ENCODE results near the gene TMEM272.

TMEM272 gene

DNA sequence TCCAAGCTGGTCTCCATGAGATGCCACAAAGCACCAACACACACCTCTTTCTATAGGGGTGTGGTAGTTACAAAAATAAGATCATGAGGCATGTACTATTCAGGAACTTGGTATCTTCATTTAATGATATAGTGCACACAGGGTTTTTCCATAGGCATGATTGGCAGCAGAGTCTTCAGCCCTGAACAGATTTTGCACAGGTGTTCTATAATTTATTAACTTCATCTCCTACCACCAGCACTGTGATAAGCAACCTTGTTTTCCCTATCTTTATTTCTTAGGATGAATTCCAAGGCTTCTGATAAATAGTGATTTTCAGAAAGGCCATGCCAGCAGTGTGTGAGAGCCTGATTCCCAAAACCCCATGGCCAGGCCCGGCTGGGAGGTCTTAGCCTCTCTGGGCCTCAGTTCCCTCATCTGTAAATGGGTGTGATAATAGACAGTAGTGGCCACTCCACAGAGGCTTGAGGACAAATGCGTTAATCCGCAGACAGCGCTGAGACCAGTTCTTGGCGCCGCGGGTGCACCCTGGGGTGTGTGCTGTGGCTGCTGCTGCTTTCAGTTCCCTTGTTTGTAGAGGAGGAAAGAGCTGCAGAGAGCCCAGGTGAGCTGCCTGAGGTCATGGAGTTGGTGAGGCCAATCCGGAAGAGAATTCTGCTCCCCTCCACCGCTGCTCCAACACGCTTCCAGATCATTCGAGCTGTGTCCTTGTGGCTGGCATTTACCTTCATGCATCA, 74.1 kb downstream of the TMEM272 start:
- no peak overlapping the region for H3K9ac ChIP-seq (ENCODE audit: low read depth in 1 of 2, low read length in 2 of 2)
- no peaks in the 10 kb centered on the region for H3K27me3 ChIP-seq (ENCODE audit: control insufficient read depth in 2 of 2, insufficient read depth in 2 of 2, low read length in 2 of 2)
- H3K9me3 ChIP-seq (ENCODE audit: control insufficient read depth in 2 of 2, low read length in 2 of 2) = no peaks in the 10 kb centered on the region
- peaks cover 0 to 3% of the 10 kb centered on the region in 2 donors for H3K36me3 ChIP-seq (ENCODE audit: control insufficient read depth in 2 of 2, insufficient read depth in 2 of 2, low read length in 2 of 2)
- H3K27ac ChIP-seq (ENCODE audit: low read depth in 2 of 2, low read length in 2 of 2) = no peak overlapping the region
- no peaks in the 10 kb centered on the region for H3K4me1 ChIP-seq (ENCODE audit: control insufficient read depth in 2 of 2, insufficient read depth in 2 of 2, low read length in 2 of 2)
- H3K4me3 ChIP-seq (ENCODE audit: low read length in 2 of 2) = no peak overlapping the region

DNA sequence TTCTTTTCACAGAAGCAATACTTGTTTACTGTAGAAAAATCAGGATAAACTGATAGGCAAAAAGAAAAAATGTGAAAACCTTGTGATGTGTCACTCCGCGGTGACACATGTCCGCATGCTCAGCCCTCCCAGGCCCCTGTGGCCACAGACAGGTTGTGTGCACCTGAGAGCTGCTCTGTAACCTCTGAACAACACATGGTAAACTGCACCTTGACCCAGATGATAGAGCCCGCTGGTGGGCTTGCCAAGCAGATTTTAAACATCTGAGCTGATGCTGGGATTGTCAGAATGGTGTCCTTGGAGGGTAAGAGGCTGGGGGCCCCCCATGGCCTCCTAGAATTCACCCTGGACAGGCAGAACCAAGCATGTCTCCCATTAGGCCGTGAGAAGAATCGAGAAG, 74.8 kb downstream of the TMEM272 start:
- no peak overlapping the region for H3K27ac ChIP-seq (ENCODE audit: low read depth in 2 of 2, low read length in 2 of 2)
- no peaks in the 10 kb centered on the region for H3K9me3 ChIP-seq (ENCODE audit: control insufficient read depth in 2 of 2, low read length in 2 of 2)
- no peak overlapping the region for H3K9ac ChIP-seq (ENCODE audit: low read depth in 1 of 2, low read length in 2 of 2)
- no peaks in the 10 kb centered on the region for H3K27me3 ChIP-seq (ENCODE audit: control insufficient read depth in 2 of 2, insufficient read depth in 2 of 2, low read length in 2 of 2)
- H3K4me1 ChIP-seq (ENCODE audit: control insufficient read depth in 2 of 2, insufficient read depth in 2 of 2, low read length in 2 of 2) = peaks cover 0 to 2% of the 10 kb centered on the region in 2 donors
- H3K36me3 ChIP-seq (ENCODE audit: control insufficient read depth in 2 of 2, insufficient read depth in 2 of 2, low read length in 2 of 2) = peaks cover 0 to 3% of the 10 kb centered on the region in 2 donors
- H3K4me3 ChIP-seq (ENCODE audit: low read length in 2 of 2) = no peak overlapping the region

DNA sequence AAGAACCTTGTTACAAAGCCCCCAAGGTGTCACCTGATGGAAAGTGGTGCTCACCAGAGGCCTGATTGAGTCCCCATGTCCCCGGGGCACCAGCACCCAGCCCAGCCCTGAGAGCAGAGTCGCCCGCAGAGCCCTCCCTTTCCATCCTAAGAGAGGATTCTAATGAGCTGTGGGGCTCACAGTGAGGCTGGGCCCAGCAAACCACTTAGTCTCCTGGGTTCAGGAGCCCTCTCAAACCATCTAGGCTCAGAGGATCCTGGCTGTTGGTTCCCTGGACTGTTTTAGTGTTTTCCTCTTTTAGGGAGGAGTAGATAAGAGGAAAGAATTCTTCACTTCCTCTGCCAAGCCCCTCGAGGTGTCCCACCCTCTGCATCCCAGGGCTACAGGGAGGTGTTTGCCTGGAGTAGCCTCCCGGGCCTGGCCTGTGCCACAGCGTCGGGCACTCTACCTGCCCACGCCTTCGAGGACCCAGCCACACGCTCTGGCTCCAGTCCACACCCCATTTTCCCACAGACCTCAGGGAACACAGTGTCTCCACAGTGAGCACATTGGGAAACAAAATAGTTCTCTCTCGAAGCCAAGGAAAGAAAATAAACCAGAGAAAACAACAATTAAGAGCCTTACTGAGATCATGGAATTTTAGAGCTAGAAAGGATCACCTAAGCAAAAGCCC, 75.4 kb downstream of the TMEM272 start:
- Histone ChIP-seq H3K36me3 (ENCODE audit: control insufficient read depth in 2 of 2, insufficient read depth in 2 of 2, low read length in 2 of 2) (peaks cover 0 to 3% of the 10 kb centered on the region in 2 donors), H3K27ac (ENCODE audit: low read depth in 2 of 2, low read length in 2 of 2) (no peak overlapping the region), H3K27me3 (ENCODE audit: control insufficient read depth in 2 of 2, insufficient read depth in 2 of 2, low read length in 2 of 2) (no peaks in the 10 kb centered on the region)

DNA sequence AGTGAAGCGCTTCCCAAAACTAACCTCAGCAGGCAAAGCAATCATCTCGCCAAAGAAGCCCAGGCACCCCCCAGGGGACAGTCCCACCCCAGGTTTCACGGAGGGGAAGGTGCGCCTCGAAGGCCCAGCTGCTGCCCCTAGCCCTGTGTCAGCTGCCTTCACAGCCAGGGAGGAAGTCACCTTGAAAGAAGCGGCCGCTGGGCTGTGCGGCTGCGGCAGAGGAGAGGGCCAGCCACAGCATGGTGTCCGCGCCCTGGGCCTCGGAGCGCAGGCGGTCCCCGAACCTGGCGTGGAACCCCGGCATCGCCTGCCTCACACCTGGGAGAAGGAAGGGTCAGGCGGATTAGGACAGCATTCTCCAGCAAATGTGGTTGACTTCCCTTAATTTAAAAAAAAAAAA, 76.0 kb downstream of the TMEM272 start:
- H3K4me3 ChIP-seq (ENCODE audit: low read length in 2 of 2) = no peak overlapping the region
- H3K9me3 ChIP-seq (ENCODE audit: control insufficient read depth in 2 of 2, low read length in 2 of 2) = no peaks in the 10 kb centered on the region
- no peak overlapping the region for H3K27ac ChIP-seq (ENCODE audit: low read depth in 2 of 2, low read length in 2 of 2)
- H3K4me1 ChIP-seq (ENCODE audit: control insufficient read depth in 2 of 2, insufficient read depth in 2 of 2, low read length in 2 of 2) = peaks cover 11 to 12% of the 10 kb centered on the region in 2 donors
- no peaks in the 10 kb centered on the region for H3K27me3 ChIP-seq (ENCODE audit: control insufficient read depth in 2 of 2, insufficient read depth in 2 of 2, low read length in 2 of 2)
- H3K36me3 ChIP-seq (ENCODE audit: control insufficient read depth in 2 of 2, insufficient read depth in 2 of 2, low read length in 2 of 2) = peaks cover 0 to 3% of the 10 kb centered on the region in 2 donors
- H3K9ac ChIP-seq (ENCODE audit: low read depth in 1 of 2, low read length in 2 of 2) = no peak overlapping the region

More for the DNA sequence above, 75.4 kb downstream of the TMEM272 start:
- Histone ChIP-seq H3K9ac (ENCODE audit: low read depth in 1 of 2, low read length in 2 of 2) (no peak overlapping the region), H3K9me3 (ENCODE audit: control insufficient read depth in 2 of 2, low read length in 2 of 2) (no peaks in the 10 kb centered on the region), H3K4me1 (ENCODE audit: control insufficient read depth in 2 of 2, insufficient read depth in 2 of 2, low read length in 2 of 2) (peaks cover 5 to 8% of the 10 kb centered on the region in 2 donors), H3K4me3 (ENCODE audit: low read length in 2 of 2) (no peak overlapping the region)

DNA sequence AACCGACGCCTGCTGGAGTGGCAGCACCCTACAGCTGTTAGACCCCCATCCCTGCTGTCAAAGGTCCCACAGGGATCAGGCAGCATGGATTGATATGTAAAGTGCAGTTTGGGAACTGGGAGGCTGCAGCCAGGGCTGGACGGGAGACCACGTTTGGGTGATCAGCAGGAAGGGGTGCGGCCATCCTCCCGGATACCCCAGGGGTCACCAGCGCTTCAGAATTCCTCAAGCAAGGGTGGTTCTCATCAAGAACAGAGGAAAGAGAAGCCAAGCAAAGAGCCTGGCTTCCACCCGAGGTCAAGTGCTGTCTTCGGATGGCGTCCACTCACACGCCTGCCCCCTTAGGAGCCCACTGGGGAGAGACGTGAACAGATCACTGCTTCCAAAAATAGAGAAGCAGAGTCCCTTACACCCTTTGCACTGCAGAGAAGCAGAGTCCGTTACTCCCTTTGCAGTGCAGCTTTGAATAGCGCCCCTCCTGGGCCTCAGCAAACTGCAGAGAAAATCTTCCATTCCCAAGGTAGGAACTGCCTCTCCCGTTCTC, 76.5 kb downstream of the TMEM272 start:
- H3K27ac ChIP-seq (ENCODE audit: low read depth in 2 of 2, low read length in 2 of 2) = no peak overlapping the region
- H3K4me1 ChIP-seq (ENCODE audit: control insufficient read depth in 2 of 2, insufficient read depth in 2 of 2, low read length in 2 of 2) = peaks cover 11 to 12% of the 10 kb centered on the region in 2 donors

DNA sequence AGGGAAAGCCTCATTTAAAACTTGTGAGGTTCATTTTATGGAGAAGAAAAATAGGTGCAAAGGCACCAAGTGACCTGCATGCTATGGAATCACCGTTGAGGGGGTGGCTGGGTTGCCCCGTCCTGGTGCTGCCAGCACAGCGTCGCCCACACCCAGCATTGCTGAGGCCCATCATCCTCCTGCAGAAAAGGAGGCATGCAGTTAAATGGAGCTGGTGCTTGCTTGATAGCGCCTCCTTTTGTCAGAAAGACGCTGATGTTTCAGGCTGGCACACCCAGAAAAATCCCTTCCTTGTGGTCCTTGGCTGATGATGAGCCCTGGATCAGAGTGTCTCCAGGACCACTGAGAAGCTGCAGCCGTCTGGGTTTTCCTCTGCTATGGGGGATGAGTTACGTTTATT, 77.9 kb downstream of the TMEM272 start:
- no peaks in the 10 kb centered on the region for H3K27me3 ChIP-seq (ENCODE audit: control insufficient read depth in 2 of 2, insufficient read depth in 2 of 2, low read length in 2 of 2)
- H3K4me3 ChIP-seq (ENCODE audit: low read length in 2 of 2) = no peak overlapping the region
- peaks cover 0 to 2% of the 10 kb centered on the region in 2 donors for H3K36me3 ChIP-seq (ENCODE audit: control insufficient read depth in 2 of 2, insufficient read depth in 2 of 2, low read length in 2 of 2)
- no peak overlapping the region for H3K27ac ChIP-seq (ENCODE audit: low read depth in 2 of 2, low read length in 2 of 2)
- H3K9ac ChIP-seq (ENCODE audit: low read depth in 1 of 2, low read length in 2 of 2) = no peak overlapping the region
- H3K9me3 ChIP-seq (ENCODE audit: control insufficient read depth in 2 of 2, low read length in 2 of 2) = no peaks in the 10 kb centered on the region
- H3K4me1 ChIP-seq (ENCODE audit: control insufficient read depth in 2 of 2, insufficient read depth in 2 of 2, low read length in 2 of 2) = peaks cover 11 to 12% of the 10 kb centered on the region in 2 donors

More for the DNA sequence above, 76.5 kb downstream of the TMEM272 start:
- H3K27me3 ChIP-seq (ENCODE audit: control insufficient read depth in 2 of 2, insufficient read depth in 2 of 2, low read length in 2 of 2) = no peaks in the 10 kb centered on the region
- no peak overlapping the region for H3K4me3 ChIP-seq (ENCODE audit: low read length in 2 of 2)
- peaks cover 0 to 3% of the 10 kb centered on the region in 2 donors for H3K36me3 ChIP-seq (ENCODE audit: control insufficient read depth in 2 of 2, insufficient read depth in 2 of 2, low read length in 2 of 2)
- no peak overlapping the region for H3K9ac ChIP-seq (ENCODE audit: low read depth in 1 of 2, low read length in 2 of 2)
- no peaks in the 10 kb centered on the region for H3K9me3 ChIP-seq (ENCODE audit: control insufficient read depth in 2 of 2, low read length in 2 of 2)

DNA sequence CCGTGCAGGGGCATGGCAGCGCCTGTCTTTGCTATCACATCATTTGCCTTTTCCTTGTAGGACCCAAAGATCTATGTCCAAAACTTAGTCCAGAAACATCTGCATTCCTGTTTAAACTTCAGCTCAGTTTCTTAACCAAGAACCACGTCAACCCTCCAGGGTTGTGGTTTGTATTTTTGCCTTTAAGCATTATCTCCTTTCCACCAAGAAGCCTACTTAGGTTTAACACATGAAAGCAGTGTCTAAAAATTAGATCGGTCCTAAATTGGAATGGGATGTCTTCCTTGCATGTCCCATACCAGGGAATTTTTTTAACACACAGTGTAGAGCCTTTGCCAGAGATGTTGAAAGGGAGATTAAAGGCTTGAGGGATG, 79.8 kb downstream of the TMEM272 start:
- H3K9ac ChIP-seq (ENCODE audit: low read depth in 1 of 2, low read length in 2 of 2) = peak overlapping the region in 1 of 2 donors; percentile 9
- peaks cover 11 to 12% of the 10 kb centered on the region in 2 donors for H3K4me1 ChIP-seq (ENCODE audit: control insufficient read depth in 2 of 2, insufficient read depth in 2 of 2, low read length in 2 of 2)
- H3K36me3 ChIP-seq (ENCODE audit: control insufficient read depth in 2 of 2, insufficient read depth in 2 of 2, low read length in 2 of 2) = peaks cover 2 to 3% of the 10 kb centered on the region in 2 donors
- no peaks in the 10 kb centered on the region for H3K9me3 ChIP-seq (ENCODE audit: control insufficient read depth in 2 of 2, low read length in 2 of 2)
- peak overlapping the region; percentile 27 to 63 for H3K27ac ChIP-seq (ENCODE audit: low read depth in 2 of 2, low read length in 2 of 2)
- H3K27me3 ChIP-seq (ENCODE audit: control insufficient read depth in 2 of 2, insufficient read depth in 2 of 2, low read length in 2 of 2) = no peaks in the 10 kb centered on the region
- peak overlapping the region; percentile 14 to 45 for H3K4me3 ChIP-seq (ENCODE audit: low read length in 2 of 2)

DNA sequence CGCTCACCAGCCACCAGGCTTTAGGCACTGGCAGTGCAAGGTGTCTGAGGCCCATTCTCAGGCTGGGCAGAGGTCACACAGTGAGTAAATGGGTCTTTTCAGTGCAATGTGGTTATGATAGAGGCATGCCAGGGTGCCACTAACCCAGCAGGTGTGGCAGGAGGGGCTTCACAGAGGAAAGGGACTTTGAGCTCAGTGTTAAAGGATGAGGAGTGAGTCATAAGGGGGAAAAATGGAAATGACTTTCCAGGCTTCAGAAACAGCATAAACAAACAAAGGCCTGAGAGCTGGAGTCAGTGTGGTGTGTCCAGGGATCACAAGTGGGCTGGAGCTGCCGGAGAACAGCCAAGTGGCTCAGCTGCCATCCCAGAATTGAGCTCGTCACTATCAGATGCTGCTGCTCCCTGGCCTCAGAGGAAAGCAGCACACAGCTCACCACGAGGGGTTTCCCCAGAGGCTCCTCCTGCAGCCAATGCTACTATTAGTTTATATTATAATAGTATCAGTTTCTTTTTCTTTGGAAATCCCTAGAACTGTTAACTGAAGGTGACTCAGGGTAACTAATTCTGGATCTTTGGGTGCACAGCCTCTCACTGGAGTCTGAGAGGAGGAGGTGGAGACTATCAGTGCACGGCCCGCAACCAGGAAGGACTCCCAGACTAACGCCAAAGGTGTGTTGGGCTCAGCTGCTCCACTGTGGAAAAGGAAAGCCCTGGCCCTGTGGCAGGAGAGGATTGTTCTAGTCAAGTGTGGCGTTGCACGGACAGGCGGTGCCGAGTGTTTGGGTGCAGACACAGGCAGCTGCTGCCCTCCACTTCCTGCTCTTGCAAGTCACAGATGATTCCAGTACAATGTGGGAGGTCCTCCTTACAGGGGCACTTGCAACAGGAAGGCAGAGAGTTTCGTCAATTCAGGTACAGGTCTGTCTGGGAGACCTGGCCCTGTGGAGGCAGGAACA, 80.5 kb downstream of the TMEM272 start:
- H3K9ac ChIP-seq (ENCODE audit: low read depth in 1 of 2, low read length in 2 of 2) = peak overlapping the region in 1 of 2 donors; percentile 9
- peak overlapping the region; percentile 14 to 45 for H3K4me3 ChIP-seq (ENCODE audit: low read length in 2 of 2)
- H3K27me3 ChIP-seq (ENCODE audit: control insufficient read depth in 2 of 2, insufficient read depth in 2 of 2, low read length in 2 of 2) = no peaks in the 10 kb centered on the region
- no peaks in the 10 kb centered on the region for H3K9me3 ChIP-seq (ENCODE audit: control insufficient read depth in 2 of 2, low read length in 2 of 2)
- peaks cover 11 to 12% of the 10 kb centered on the region in 2 donors for H3K4me1 ChIP-seq (ENCODE audit: control insufficient read depth in 2 of 2, insufficient read depth in 2 of 2, low read length in 2 of 2)
- H3K27ac ChIP-seq (ENCODE audit: low read depth in 2 of 2, low read length in 2 of 2) = peak overlapping the region; percentile 60 to 63
- peaks cover 2 to 4% of the 10 kb centered on the region in 2 donors for H3K36me3 ChIP-seq (ENCODE audit: control insufficient read depth in 2 of 2, insufficient read depth in 2 of 2, low read length in 2 of 2)

DNA sequence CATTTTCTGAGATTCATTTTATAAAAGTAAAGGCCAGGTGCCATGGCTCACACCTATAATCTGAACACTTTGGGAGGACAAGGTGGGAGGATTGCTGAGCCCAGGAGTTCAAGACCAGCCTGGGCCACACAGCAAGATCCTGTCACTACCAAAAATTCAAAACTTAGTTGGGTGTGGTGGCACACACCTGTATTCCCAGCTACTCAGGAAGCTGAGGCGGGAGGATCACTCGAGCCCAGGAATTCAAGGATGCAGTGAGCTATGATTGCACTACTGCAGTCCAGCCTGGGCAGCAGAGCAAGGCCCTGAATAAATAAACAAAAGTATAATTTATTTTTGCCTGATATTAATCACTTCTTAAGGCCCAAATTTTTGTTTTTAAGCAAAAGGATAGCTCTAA, 81.5 kb downstream of the TMEM272 start:
- Histone ChIP-seq H3K9me3 (ENCODE audit: control insufficient read depth in 2 of 2, low read length in 2 of 2) (no peaks in the 10 kb centered on the region), H3K4me3 (ENCODE audit: low read length in 2 of 2) (no peak overlapping the region), H3K9ac (ENCODE audit: low read depth in 1 of 2, low read length in 2 of 2) (no peak overlapping the region), H3K27ac (ENCODE audit: low read depth in 2 of 2, low read length in 2 of 2) (no peak overlapping the region), H3K36me3 (ENCODE audit: control insufficient read depth in 2 of 2, insufficient read depth in 2 of 2, low read length in 2 of 2) (peaks cover 4 to 9% of the 10 kb centered on the region in 2 donors), H3K4me1 (ENCODE audit: control insufficient read depth in 2 of 2, insufficient read depth in 2 of 2, low read length in 2 of 2) (peaks cover 11 to 12% of the 10 kb centered on the region in 2 donors), H3K27me3 (ENCODE audit: control insufficient read depth in 2 of 2, insufficient read depth in 2 of 2, low read length in 2 of 2) (no peaks in the 10 kb centered on the region)

All from mucosa of rectum (tissue), 2 donors.